HFF-Myc (cell line): ENCODE results near the gene NAE1.

Source experiments
- DNase-seq: peaks from one replicate; pipeline ENCODE4 v3.0.0-alpha.2; 2011; ENCODE audit warnings: low read depth; ENCODE audit errors: extremely low read depth
- H3K4me3 ChIP-seq: replicated peaks from 2 replicates; pipeline ENCODE4 v1.5.1; 2011; ENCODE audit warnings: low read depth, mild to moderate bottlenecking, control low read depth, low read length
- CTCF ChIP-seq: IDR thresholded peaks from 2 replicates; pipeline ENCODE4 v1.5.1; 2012; ENCODE audit warnings: mild to moderate bottlenecking, low read depth, low read length, control low read depth; ENCODE audit errors: missing control alignments

Gene NAE1

DNA sequence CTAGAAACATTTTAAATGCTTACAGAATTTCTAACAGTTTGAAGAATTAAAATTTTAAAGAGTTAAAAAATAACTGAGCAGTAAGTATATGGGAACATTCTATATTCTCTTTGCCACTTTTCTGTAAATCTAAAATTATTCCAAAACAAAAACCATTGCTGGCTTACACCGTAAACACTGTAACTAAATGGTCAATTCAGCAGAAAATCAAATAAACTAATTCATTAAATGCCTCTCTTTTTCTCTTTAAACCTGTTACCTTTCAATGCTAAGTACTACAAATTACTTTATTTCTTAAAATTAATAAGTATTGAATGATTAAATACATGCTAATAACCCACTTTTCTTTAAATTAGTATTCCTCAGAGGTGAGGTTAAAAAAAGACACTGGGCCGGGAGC lies 43.3 kb downstream of the NAE1 start:
- DNase-seq: no peak
- no peak for TF ChIP-seq CTCF
- H3K4me3 ChIP-seq: no peak overlapping the region

DNA sequence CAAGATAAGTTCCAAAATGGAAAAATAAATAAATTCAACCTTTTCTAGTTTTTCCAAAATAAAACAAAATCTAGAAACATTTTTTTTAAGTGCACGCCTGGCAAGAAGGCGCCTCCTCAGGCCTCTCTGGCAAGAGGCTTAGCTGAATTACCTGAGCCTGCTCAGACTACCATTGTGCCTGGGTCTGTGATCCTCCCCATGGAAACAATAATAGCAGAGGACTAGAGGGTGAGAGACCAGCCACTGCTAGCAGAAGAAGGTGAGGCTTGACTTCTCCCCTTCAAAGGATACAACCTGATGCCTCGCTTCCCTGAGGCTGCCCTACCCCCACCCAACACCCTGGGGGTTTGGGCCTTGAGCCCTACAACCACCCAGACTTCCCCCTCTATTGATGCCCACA lies 44.2 kb downstream of the NAE1 start:
- no peak overlapping the region for H3K4me3 ChIP-seq
- no peak for TF ChIP-seq CTCF
- no peak for DNase-seq

GRCh38 chr16:66776457-66776856 lies 54.3 kb downstream of the NAE1 start:
- no peak for DNase-seq
- TF ChIP-seq CTCF: no peak
- H3K4me3 ChIP-seq: no peak overlapping the region

GRCh38 chr16:66774981-66775380 lies 55.8 kb downstream of the NAE1 start:
- TF ChIP-seq CTCF: no peak
- no peak for DNase-seq

DNA sequence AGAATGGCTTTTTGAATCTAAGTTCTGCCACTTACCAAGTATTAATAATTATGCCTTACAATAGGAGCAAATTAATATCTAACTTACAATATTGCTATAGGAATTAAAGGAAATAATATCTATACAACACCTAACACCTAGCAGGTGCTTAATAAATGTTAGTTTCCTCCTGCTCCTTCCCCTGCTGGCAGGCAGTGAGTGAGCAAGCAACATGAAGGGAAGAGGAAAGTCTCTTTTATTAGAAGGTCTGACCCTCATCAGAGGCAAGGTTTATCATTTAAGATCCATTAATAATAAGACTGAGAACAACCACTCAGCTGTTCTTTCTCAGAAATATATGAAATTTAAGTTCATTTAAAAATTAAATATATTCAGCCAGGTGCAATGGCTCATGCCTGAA lies 72.7 kb downstream of the NAE1 start:
- no peak overlapping the region for H3K4me3 ChIP-seq
- DNase-seq: no peak
- TF ChIP-seq CTCF: no peak

More at GRCh38 chr16:66774981-66775380, 55.8 kb downstream of the NAE1 start:
- H3K4me3 ChIP-seq: no peak overlapping the region

GRCh38 chr16:66754819-66755218 lies 76.0 kb downstream of the NAE1 start:
- no peak for DNase-seq
- TF ChIP-seq CTCF: no peak
- H3K4me3 ChIP-seq: no peak overlapping the region

- no peak for DNase-seq
- H3K4me3 ChIP-seq: no peak overlapping the region
- TF ChIP-seq CTCF: no peak
Measured at GRCh38 chr16:66754211-66754610, 76.6 kb downstream of the NAE1 start.
